ENCODE results near the gene MYOD1. TPM values are rescaled to one million over a fixed set of nuclear protein-coding genes. Genes with fewer than 3 reads are reported as not detected.

The MYOD1 gene
- total RNA-seq, 1 donor from 2014 or later, result not detected

- Mint-ChIP-seq H3K36me3 (no peaks in the 10 kb centered on the region), H3K27me3 (ENCODE audit: low read depth) (peaks cover 47% of the 10 kb centered on the region), H3K9me3 (no peaks in the 10 kb centered on the region), H3K4me1 (no peaks in the 10 kb centered on the region), H3K27ac (no peak overlapping the region), H3K4me3 (no peak overlapping the region)
- DNase-seq (ENCODE audit: low spot score in 2 of 2, unreplicated experiment in 2 of 2), result no peak
- no peak for TF ChIP-seq CTCF (IDR thresholded peaks at IDR 0.05; ENCODE audit: unreplicated experiment)
Measured at GRCh38 chr11:17697175-17697949, 22.0 kb upstream of the MYOD1 start.

- peaks cover 12% of the 10 kb centered on the region for H3K9me3 Mint-ChIP-seq
- H3K4me3 Mint-ChIP-seq, result no peak overlapping the region
- no peak for DNase-seq (ENCODE audit: low spot score in 2 of 2, unreplicated experiment in 2 of 2)
- H3K27ac Mint-ChIP-seq, result no peak overlapping the region
- peaks cover 59% of the 10 kb centered on the region for H3K27me3 Mint-ChIP-seq (ENCODE audit: low read depth)
- H3K36me3 Mint-ChIP-seq, result no peaks in the 10 kb centered on the region
- no peaks in the 10 kb centered on the region for H3K4me1 Mint-ChIP-seq
- TF ChIP-seq CTCF (IDR thresholded peaks at IDR 0.05; ENCODE audit: unreplicated experiment), result no peak
Measured at GRCh38 chr11:17699147-17700114, 19.9 kb upstream of the MYOD1 start.

GRCh38 chr11:17700991-17701390 is 18.4 kb upstream of the MYOD1 start:
- TF ChIP-seq CTCF (IDR thresholded peaks at IDR 0.05; ENCODE audit: unreplicated experiment), result no peak
- Mint-ChIP-seq H3K36me3 (no peaks in the 10 kb centered on the region), H3K9me3 (peaks cover 12% of the 10 kb centered on the region), H3K27ac (no peak overlapping the region), H3K4me1 (no peaks in the 10 kb centered on the region), H3K27me3 (ENCODE audit: low read depth) (peaks cover 72% of the 10 kb centered on the region), H3K4me3 (no peak overlapping the region)
- no peak for DNase-seq (ENCODE audit: low spot score in 2 of 2, unreplicated experiment in 2 of 2)

- Mint-ChIP-seq H3K9me3 (peaks cover 12% of the 10 kb centered on the region), H3K27me3 (ENCODE audit: low read depth) (peaks cover 61% of the 10 kb centered on the region), H3K4me3 (no peak overlapping the region), H3K4me1 (no peaks in the 10 kb centered on the region), H3K36me3 (no peaks in the 10 kb centered on the region), H3K27ac (no peak overlapping the region)
- DNase-seq (ENCODE audit: low spot score in 2 of 2, unreplicated experiment in 2 of 2), result no peak
- TF ChIP-seq CTCF (IDR thresholded peaks at IDR 0.05; ENCODE audit: unreplicated experiment), result no peak
Measured at GRCh38 chr11:17702876-17703275, 16.5 kb upstream of the MYOD1 start.

GRCh38 chr11:17703951-17704350 is 15.4 kb upstream of the MYOD1 start:
- no peaks in the 10 kb centered on the region for H3K4me1 Mint-ChIP-seq
- peaks cover 51% of the 10 kb centered on the region for H3K27me3 Mint-ChIP-seq (ENCODE audit: low read depth)
- H3K4me3 Mint-ChIP-seq, result no peak overlapping the region
- H3K9me3 Mint-ChIP-seq, result peaks cover 12% of the 10 kb centered on the region
- no peak for DNase-seq (ENCODE audit: low spot score in 2 of 2, unreplicated experiment in 2 of 2)
- TF ChIP-seq CTCF (IDR thresholded peaks at IDR 0.05; ENCODE audit: unreplicated experiment), result no peak
- H3K36me3 Mint-ChIP-seq, result no peaks in the 10 kb centered on the region
- no peak overlapping the region for H3K27ac Mint-ChIP-seq
